PC-9 (cell line): ENCODE measurements around the gene PTPRC. TPM values are rescaled to one million over a fixed set of nuclear protein-coding genes. Genes with fewer than 3 reads are reported as not detected.
A peak's percentile ranks its signal among the peaks of the same experiment; 100 is the strongest.

ENCODE experiments used
- Bru-seq: library from RNA; stranded (reverse); fragments of 400-500 nt; gene quantifications from one replicate; lab custom pipeline; 2021; lab: Mats Ljungman, UMichigan
- BruChase-seq, 2 experiments: library from RNA; stranded (reverse); fragments of 400-500 nt; gene quantifications; one replicate each; lab custom pipeline; 2021; lab: Mats Ljungman, UMichigan
- BruUV-seq: library from RNA; stranded (reverse); fragments of 400-500 nt; replicated peaks from 2 replicates; lab custom pipeline; 2021; lab: Mats Ljungman, UMichigan
- CTCF ChIA-PET: fragments of 300-600 bp; sonication (Branson Sonifier 250); formaldehyde crosslinking; loops from one replicate; lab custom pipeline; 2022; ENCODE audit warnings: antibody characterized with exemption; lab: Charles Lee
- POLR2A ChIA-PET: fragments of 300-600 bp; sonication (Branson Sonifier 250); formaldehyde crosslinking; loops from one replicate; lab custom pipeline; 2022; ENCODE audit warnings: antibody characterized with exemption; ENCODE audit not compliant: unreplicated experiment; lab: Charles Lee
- DNase-seq, 2 experiments: peaks; one replicate each; pipeline versions ENCODE4 v3.0.0 to v3.0.0-alpha.2; 2015 to 2022; ENCODE audit warnings: mixed read lengths in 1 of 2
- H2AFZ ChIP-seq: fragments of 200-600 bp; sonication (generic); 2 replicates; pipeline ENCODE4 v1.8.1; 2017; ENCODE audit warnings: antibody characterized with exemption
- H3F3A ChIP-seq: fragments of 200-600 bp; sonication (generic); 2 replicates; pipeline ENCODE4 v1.8.1; 2017; ENCODE audit warnings: antibody characterized with exemption, mild to moderate bottlenecking, low read depth; ENCODE audit not compliant: insufficient read depth
- H3K27ac ChIP-seq: fragments of 200-600 bp; sonication (generic); 2 replicates; pipeline ENCODE4 v1.6.1; 2016; ENCODE audit warnings: mixed run types
- H3K27me3 ChIP-seq: fragments of 200-600 bp; sonication (generic); 2 replicates; pipeline ENCODE4 v1.6.1; 2016; ENCODE audit warnings: low read depth, mixed run types; ENCODE audit not compliant: insufficient read depth
- H3K36me3 ChIP-seq: fragments of 200-600 bp; sonication (generic); 2 replicates; pipeline ENCODE4 v1.6.1; 2016; ENCODE audit warnings: low read depth, mixed run types
- H3K4me1 ChIP-seq: fragments of 200-600 bp; sonication (generic); replicated peaks from 2 replicates; pipeline ENCODE4 v1.6.1; 2016; ENCODE audit warnings: mixed run types; ENCODE audit not compliant: insufficient read depth
- H3K4me2 ChIP-seq: fragments of 200-600 bp; sonication (generic); 2 replicates; pipeline ENCODE4 v1.6.1; 2017; ENCODE audit warnings: mixed run types
- H3K4me3 ChIP-seq: fragments of 200-600 bp; sonication (generic); 2 replicates; pipeline ENCODE4 v1.6.1; 2016; ENCODE audit warnings: mixed run types
- H3K79me2 ChIP-seq: fragments of 200-600 bp; sonication (generic); 2 replicates; pipeline ENCODE4 v1.6.1; 2017; ENCODE audit warnings: low read depth, mixed run types
- H3K9me2 ChIP-seq: fragments of 200-600 bp; sonication (generic); 2 replicates; pipeline ENCODE4 v1.8.1; 2017; ENCODE audit warnings: mild to moderate bottlenecking; ENCODE audit not compliant: insufficient read depth
- H3K9me3 ChIP-seq: fragments of 200-600 bp; sonication (generic); 2 replicates; pipeline ENCODE4 v1.8.1; 2016; ENCODE audit warnings: low read depth; ENCODE audit not compliant: insufficient read depth
- H4K20me1 ChIP-seq: fragments of 200-600 bp; sonication (generic); 2 replicates; pipeline ENCODE4 v1.8.1; 2017; ENCODE audit not compliant: insufficient read depth
- CTCF ChIP-seq: fragments of 200-600 bp; sonication (generic); conservative IDR thresholded peaks from 2 replicates; pipeline ENCODE4 v1.6.1; 2017; ENCODE audit warnings: mixed run types, antibody characterized with exemption, mild to moderate bottlenecking, moderate library complexity
- EZH2 ChIP-seq: fragments of 200-600 bp; sonication (generic); IDR thresholded peaks from 2 replicates; pipeline ENCODE4 v1.8.0; 2017; ENCODE audit warnings: antibody characterized with exemption, low read depth
- intact Hi-C: fragments of 100-400 bp; cut with micrococcal nuclease; formaldehyde crosslinking; loops from one replicate; pipeline ENCODE4 v1.10.0; 2022; ENCODE audit not compliant: unreplicated experiment
- long read RNA-seq: library from polyadenylated mRNA; stranded (forward); transcript quantifications from one replicate; pipeline ENCODE4 v2.0.0, GENCODE V29; 2022
- total RNA-seq: library from RNA; stranded (reverse); gene quantifications from 2 replicates; pipeline ENCODE4 v1.2.3, GENCODE V29; 2021

The PTPRC gene
- total RNA-seq (0.58 and 0.79 TPM in 2 replicates), Bru-seq, nascent RNA (percentile 25 among the genes with signal in this experiment), BruChase-seq, experiment 1, labeled RNA remaining after a 2-hour chase (percentile 23 among the genes with signal in this experiment), BruChase-seq, experiment 2, labeled RNA remaining after a 6-hour chase (percentile 29 among the genes with signal in this experiment)
- long read RNA-seq, partial matches to known transcripts: 0 of 1 reads
- long read RNA-seq, other reads (novel, unspliced or antisense): 1 of 1 reads

GRCh38 chr1:198638894-198639635, at the start of gene PTPRC:
PTPRC (plus strand) TSS chr1:198639040; CDS start chr1:198639269, 229 bp downstream.
- Histone ChIP-seq H3K27ac (no peak within 1 kb of the TSS), H3K4me2 (no peak within 1 kb of the TSS), H3K79me2 (no peaks in the 10 kb centered on the region), H3K9me2 (no peaks in the 10 kb centered on the region; the same call in 1 of the 2 replicates), H3K4me1 (0 out of 2 replicates have a peak, but pooled peaks cover 5% of the 10 kb centered on the region), H2AFZ (no peak within 1 kb of the TSS), H3K36me3 (no peaks in the 10 kb centered on the region), H3F3A (no peaks in the 10 kb centered on the region; the same call in 1 of the 2 replicates), H4K20me1 (no peaks in the 10 kb centered on the region), H3K9me3 (no peaks in the 10 kb centered on the region), H3K27me3 (no peaks in the 10 kb centered on the region), H3K4me3 (no peak within 1 kb of the TSS)
- BruUV-seq: no TSS peak
- ChIA-PET POLR2A (no interaction called here), CTCF (no interaction called here)
- no peak for TF ChIP-seq CTCF
- TF ChIP-seq EZH2: no peak
- no peak for DNase-seq
- intact Hi-C loops: no loop called here

- intact Hi-C loops: no loop called here
- no TSS peak for BruUV-seq
- TF ChIP-seq CTCF: no peak
- TF ChIP-seq EZH2: no peak
- Histone ChIP-seq H3K79me2 (no peaks in the 10 kb centered on the region), H3K27me3 (no peaks in the 10 kb centered on the region), H2AFZ (0 out of 2 replicates have a peak overlapping the region, but pooled peaks have one; percentile 31), H3K4me2 (no peak overlapping the region), H4K20me1 (no peaks in the 10 kb centered on the region), H3K9me3 (peaks cover 12% of the 10 kb centered on the region; the same call in 1 of the 2 replicates), H3K27ac (no peak overlapping the region), H3K36me3 (no peaks in the 10 kb centered on the region), H3K9me2 (no peaks in the 10 kb centered on the region), H3K4me1 (no peaks in the 10 kb centered on the region), H3K4me3 (no peak overlapping the region), H3F3A (no peaks in the 10 kb centered on the region)
- no peak for DNase-seq
- ChIA-PET POLR2A (no interaction called here), CTCF (no interaction called here)
Measured at GRCh38 chr1:198590454-198590853, 48.4 kb upstream of the PTPRC start.

- H2AFZ ChIP-seq: no peak overlapping the region; the same call in 1 of the 2 replicates
- H3K9me2 ChIP-seq: no peaks in the 10 kb centered on the region
- DNase-seq: no peak
- H3K9me3 ChIP-seq: no peaks in the 10 kb centered on the region
- no peaks in the 10 kb centered on the region for H3K4me1 ChIP-seq
- intact Hi-C loops: no loop called here
- H4K20me1 ChIP-seq: no peaks in the 10 kb centered on the region
- no peaks in the 10 kb centered on the region for H3K79me2 ChIP-seq
- no peak overlapping the region for H3K27ac ChIP-seq
- no peaks in the 10 kb centered on the region for H3F3A ChIP-seq
- no peak overlapping the region for H3K4me3 ChIP-seq
- no TSS peak for BruUV-seq
- ChIA-PET POLR2A (no interaction called here), CTCF (no interaction called here)
- H3K27me3 ChIP-seq: no peaks in the 10 kb centered on the region
- H3K36me3 ChIP-seq: no peaks in the 10 kb centered on the region
- TF ChIP-seq CTCF (no peak), EZH2 (no peak)
- no peak overlapping the region for H3K4me2 ChIP-seq
Measured at GRCh38 chr1:198595765-198596164, 43.1 kb upstream of the PTPRC start.
